ENCODE data around the gene CHID1.

CHID1 gene

DNA sequence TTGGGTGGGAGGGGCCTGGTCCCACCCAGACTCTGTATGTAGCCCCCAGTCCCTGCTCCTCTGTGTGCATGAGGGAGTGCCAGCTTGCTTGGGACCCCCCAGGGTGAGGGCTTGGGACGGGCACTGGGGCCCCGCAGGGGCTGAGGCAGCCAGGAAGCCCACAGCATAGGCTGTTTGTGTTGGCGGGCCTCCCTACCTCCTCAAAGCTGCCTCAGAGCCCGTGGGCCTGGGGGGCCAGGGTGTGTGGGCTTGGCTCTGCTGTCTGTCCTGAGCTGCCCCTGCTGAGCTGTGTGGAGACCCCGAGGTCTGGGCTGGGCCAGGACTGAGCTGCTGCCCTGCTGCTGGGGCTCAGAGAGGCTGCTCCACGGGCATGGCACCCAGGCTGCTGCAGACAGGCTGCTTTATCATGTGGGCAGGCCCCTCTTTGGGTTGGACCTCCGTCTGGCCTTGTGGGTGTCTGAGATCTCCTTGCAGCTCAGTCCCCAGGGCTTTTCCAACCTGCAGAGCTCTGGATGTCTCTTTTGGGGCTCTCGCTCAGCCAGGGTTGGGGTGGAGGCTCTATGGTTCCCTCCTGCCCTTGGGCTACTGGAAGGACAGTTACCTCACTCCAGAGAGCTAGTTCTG is 64.6 kb downstream of the CHID1 start:
- DNase-seq, result no peak

DNA sequence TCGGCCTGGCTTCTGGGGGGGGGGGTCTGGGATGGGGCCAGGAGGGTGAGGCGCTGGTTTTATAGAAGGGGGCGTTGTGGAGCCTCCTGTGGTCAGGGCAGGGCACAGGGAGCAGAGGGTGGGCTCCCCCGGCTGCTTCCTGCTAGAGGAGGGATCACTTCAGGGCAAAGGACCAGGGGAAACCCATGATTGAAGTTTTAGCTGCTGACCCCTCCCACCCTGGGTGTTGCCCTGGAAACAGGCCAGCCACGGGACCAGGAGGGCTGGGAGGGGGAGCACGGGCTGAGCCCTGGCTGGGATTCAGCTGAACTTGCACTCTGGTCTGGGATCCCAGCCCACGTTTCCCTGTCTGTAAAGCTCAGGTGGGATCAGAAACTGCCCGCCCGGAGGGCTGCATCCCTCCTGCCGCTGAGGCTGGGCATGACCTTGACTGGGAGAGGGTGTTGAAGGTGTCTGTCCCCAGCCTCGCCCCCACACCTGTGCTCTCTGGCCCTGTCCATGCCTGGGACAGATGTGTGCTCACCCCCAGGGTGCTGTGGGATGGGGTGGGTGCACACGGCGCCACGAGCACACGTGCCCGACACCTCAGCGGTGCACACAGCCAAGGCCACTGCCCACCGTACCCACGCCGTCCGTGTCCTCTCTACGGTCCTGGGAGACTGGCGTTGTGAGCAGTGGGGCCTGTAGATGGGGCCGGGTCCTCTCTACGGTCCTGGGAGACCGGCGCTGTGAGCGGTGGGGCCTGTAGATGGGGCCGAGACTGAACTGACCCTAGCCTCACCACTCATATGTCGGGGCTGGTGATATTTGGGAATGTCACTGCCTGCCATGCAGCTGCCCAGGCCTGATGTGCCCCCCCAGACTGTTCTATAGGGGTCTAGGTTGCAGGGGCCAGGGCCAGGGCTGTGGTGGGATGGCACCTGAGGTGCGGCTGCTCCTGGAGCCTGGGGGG is 65.6 kb downstream of the CHID1 start:
- DNase-seq, result peak; percentile 92

DNA sequence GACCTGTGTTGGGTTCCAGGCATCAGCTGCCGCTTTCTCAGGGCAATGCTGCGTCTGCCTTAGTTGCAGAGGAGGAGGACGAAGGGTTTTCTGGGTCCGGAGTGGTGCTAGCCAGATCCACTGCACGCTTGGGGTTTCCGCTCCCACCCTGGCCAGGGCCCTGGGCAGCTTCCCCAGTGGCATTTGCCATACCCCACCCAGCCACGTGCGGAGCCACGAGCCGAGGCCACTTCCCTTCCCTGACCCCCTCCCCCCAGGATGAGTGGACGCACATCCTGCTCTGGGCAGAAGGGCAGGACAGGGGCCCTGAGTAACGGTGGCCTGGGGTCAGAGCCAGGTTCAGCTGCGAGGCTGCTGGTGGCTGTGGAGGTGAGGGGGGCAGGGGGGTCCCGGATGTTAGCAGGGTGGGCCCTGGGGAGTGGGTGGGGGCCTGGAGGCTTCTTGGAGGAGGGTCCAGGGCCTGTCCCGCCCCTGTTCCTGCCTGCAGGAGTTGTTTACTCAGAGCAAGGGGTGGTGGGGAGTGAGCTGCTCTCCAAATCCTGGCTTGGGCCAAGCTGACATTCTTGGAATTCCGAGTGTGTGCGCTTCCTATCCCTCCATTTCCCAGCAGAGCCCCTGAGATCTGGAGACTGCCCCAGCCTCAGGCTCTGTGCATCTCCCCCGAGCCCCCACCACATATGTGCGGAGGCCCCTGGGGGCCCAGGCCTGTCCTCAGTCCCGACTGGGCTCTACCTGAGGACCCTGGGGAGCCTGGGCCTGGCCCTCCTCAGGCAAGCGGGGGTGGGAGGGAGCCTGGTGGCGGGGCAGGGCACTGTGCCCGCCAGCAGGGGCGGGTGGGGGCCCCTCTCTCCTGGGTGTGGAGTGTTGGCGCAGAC is 66.6 kb downstream of the CHID1 start:
- DNase-seq, result peak; percentile 92

DNA sequence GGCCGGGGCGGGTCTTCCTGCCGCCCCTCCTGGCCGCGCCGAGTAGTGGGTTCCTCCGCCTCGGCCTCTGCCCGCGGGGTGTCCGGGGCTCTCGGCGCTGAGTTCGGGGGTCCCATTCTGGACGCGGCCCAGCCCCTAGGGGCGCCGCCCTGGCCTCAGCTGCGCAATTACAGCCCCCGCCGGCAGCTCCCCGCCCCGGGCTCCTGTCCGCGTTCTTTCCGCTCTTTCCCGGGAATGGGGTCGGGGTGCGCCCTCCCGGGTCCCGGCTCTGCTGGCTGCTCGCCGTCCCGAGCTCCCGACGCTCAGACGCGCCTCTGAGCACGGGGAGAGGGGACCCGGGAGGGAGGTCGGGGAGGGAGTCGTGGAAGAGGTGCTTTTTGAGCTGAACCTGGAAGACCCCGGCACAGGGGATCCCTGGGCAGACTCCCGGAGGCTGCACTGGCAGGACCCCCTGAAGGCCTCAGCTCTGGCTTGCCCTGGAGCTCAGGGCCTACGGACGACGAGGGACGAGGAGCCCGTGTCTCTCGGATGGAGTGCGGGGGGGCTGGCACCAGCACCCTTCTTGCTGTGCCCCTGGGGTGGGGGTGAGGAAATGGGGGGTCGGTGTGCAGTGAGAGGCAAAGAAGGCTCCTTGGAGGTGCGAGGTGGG is 67.4 kb downstream of the CHID1 start:
- peak; percentile 51 for DNase-seq

DNA sequence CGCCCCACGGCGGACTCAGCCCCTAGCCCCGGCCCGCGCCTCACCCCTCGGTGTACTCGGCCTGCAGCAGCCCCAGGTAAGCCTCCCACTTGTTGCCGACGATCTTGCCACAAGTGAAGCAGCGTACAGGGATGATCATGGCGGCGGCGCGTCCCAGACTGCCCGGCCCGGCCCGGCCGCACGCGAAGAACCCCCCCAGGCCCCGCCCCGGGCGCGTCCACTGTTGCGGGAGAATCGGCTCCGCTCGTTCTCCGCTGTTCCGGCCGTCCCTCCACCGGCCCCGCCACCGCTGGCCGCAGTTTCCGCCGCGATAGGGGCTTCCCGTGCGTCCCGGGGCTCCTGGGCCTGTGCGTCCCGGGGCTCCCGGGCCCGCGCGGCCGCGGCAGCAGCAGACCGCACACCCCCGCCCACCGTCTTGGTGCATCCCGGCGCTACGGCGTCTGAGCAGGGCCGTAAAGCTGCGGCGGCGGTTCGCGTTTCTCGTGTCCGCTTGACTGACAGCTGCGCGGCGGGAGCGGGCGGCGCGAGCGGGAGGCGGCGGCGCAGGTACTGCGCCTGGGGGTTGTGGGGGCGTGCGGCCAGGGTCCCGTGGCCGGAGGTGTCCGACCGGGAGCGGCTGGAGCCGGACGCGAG is 68.1 kb downstream of the CHID1 start, which contains the start of the genes POLR2L and TSPAN4:
POLR2L (minus strand) TSS at position 160 of the 633 bp plus-strand sequence; CDS start at position 139, 21 bp downstream.
TSPAN4 (plus strand) TSS at position 483 of the 633 bp plus-strand sequence. CDS start 7,453 bp downstream, outside the sequence.
- peak; percentile 96 for DNase-seq

DNA sequence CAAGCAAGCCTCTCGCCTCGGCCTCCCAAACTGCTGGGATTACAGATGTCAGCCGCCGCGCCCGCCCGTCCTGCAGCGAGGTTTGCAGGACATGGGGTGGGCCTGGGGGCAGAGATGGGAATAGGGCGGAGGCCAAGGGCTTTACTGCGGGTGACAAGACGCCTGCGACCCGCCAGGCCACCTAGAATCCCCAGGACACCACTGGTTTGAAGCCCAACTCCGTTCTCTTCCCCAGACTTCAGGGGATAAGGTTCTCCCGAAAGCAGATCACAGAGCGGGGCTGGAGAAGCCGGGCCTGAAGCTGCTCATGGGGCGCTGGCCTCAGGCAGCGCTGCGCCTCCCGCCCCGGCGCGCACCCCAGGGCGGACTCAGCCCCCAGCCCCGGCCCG is 68.6 kb downstream of the CHID1 start:
- DNase-seq, result no peak

DNA sequence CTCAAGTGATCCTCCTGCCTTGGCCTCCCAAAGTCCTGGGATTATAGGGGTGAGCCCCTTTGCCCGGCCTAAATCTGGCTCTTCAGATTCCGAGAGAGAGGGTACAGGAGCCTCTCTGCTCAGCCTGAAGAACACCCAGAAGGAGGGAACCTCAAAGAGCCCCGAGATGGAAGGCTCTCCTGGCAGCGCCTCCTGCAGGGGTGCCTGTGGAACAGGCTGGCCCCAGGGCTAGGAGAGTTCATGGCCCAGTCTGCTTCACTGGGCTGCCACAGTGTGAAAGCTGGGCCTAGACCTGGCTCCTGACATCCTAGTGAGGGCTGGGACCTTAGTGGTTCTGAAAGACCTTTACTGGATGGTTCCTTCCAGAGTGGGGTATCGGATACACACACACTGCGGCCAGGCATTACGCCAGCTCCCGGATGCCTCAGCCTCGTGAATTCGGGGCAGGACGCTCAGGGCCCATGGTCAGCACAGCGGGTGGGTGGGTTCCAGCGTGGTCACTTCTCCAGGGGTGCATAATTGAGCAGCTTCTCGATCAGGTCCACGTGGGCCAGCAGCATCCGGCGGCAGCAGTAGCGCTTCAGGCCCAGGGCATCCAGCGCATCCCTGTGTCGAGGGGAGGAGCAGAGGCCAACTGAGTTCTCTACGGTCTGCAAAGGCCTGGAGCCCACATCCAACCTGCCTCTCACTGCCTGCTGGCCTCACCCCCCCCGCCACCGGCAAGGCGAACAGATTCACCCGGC is 70.6 kb downstream of the CHID1 start:
- no peak for DNase-seq

DNA sequence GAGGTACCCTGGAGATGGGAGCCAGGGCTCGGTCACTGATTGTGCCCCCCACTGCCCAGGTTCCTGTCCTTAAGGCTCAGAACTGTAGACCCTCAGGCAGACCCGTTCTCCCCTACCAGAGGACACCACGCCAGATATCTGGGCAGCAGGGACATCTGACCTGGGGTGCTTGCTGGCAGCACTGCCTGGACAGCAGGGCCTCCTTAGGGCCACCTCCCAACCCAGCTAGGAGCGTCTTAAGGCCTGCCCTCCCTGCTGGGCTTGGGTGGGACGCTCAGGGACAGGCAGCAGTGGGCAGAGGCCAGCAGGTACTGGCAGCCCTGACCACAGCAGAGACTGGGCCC is 71.4 kb downstream of the CHID1 start:
- no peak for DNase-seq

DNA sequence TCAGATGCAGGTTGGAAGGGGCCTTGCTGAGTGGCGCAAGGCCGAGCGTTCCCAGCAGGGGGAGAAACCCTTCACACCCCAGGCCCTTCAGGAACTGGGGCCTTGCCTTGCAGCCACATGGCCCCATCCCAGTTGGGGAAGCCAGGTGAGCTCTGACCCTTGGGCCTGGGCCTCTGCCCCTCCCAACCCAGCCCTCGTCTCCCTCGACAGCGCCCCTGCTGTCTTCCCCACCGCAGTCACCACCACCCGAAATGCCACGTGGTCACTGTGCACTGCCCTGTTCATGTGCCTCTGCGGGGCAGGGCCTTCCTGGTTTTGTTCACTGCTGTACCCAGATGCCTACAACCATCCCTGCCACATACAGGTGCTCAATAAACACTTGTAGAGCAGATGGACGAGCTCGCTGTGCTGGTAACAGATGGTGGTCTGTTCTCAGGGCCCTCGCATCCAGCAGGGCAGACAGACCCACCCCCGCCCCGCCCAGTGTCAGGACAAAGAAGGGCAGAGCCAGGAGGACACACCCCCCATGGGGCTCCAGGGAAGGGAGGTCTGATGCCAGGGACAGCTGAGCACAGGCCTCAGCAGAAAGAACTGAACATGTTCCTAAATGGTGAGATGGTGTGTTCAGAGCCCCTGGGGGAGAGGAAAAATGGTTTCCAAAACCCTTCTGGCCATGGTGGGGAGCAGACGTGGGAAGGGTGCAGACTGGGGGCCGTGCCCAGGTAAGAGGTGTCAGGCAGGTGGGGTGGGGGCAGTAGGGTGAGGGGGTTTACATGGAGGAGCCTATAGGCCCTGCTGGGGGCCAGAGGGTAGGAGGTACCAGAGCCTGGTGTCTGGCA is 72.0 kb downstream of the CHID1 start:
- DNase-seq, result peak; percentile 29

DNA sequence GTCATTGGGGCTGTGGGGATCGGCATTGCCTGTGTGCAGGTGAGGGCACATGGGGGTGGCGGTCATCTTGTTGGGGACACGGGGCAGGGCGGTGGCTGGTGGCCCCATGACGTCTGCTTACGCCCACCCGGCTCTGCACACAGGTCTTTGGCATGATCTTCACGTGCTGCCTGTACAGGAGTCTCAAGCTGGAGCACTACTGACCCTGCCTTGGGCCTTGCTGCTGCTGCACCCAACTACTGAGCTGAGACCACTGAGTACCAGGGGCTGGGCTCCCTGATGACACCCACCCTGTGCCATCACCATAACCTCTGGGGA is 72.7 kb downstream of the CHID1 start:
- no peak for DNase-seq

DNA sequence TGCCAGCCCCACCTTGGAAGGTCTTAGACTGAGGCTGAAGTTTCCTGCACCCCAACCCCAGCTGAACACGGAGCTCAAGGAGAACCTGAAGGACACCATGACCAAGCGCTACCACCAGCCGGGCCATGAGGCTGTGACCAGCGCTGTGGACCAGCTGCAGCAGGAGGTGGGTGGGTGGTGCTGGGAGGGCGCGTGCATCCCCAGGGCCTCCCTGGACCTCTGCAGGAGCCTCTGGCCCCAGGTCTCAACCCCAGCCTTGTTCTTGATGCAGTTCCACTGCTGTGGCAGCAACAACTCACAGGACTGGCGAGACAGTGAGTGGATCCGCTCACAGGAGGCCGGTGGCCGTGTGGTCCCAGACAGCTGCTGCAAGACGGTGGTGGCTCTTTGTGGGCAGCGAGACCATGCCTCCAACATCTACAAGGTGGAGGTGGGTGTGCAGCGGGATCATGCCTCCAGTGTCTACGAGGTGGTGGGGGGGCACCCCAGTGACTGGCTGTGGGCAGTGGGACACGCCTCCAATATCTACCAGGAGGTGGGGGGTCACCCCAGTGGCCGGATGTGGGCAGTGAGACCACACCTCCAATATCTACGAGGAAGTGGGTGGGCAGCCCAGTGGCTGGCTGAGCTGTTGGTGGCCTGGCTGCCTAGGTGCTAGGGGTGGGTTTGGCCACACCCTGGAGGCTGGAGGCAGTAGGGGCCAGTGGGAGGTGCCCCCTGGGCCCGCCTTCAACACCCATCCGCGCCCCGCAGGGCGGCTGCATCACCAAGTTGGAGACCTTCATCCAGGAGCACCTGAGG is 73.2 kb downstream of the CHID1 start:
- no peak for DNase-seq

DNA sequence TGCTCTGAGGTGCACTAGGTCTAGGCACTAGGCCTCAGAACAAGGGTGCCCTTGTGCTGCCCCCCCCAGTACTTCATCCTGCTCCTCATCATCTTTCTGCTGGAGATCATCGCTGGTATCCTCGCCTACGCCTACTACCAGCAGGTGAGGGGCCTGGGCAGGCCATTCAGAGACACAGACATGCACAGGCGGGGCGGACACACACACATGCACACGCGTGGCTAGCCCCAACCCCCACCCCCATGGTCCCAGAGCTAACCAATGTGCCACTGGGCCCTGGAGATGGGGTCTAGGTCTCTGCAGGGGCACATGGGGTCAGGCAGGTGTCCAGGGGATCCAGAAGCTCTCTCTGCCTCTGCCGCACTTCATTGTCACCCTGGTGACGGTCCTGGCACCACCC is 73.9 kb downstream of the CHID1 start:
- no peak for DNase-seq

DNA sequence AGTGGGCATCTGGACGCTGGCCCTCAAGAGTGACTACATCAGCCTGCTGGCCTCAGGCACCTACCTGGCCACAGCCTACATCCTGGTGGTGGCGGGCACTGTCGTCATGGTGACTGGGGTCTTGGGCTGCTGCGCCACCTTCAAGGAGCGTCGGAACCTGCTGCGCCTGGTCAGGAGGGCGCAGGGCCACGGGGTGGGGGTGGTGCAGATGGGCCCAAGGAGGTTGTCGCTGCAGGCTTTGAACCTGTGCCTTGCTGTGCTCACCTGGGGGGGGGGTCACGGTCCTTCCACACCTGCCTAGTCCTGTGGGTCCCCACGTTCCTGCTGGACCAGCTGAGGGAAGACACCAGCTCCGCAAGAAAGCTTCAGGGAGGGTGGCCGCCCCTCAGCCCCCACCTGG is 74.3 kb downstream of the CHID1 start:
- no peak for DNase-seq

DNA sequence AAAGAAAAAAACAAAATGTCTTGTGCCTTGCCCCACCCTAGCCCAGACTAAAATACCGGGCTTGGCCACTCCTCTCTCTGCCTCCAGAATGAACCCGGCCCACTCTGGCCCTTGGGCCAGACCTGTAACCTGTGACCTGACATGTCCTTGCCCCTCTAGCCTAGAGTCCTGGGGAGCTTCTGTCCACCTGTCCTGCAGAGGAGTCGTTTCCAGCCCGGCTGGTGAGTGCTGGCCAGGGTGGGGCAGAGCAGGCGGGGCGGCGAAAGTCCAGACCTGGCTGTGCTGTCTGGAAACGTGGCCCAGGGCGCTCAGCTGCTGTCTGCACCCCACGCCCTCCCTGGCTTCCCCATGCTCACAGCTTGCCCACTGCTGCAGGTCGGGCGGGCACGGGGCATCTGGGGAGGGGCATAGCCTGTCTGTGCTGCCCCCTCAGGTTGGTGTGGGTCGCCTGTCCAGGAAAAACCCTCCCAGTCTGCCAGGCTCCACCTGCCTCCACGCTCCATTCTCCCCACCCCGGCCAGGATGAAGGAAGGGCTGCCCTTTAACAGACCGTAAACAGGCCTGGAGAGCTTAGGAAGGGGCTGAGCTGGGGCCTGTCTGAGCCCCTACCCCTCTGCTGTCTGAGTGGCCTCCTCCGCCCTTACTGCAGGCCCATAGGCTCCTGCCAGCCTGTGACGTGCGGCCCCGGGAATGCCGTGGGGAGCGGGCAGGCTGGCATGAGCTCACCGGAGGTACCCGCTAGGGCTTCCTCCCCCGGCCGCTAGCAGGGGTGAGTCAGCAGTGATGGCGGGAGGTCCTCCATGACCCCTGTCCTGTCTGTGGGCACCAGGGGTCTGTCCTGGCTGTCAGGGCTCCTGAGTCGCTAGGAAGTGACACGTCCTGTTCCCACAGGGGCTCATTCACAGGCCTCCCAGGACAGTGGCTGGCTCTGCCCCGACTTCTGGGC is 76.0 kb downstream of the CHID1 start:
- peak; percentile 42 for DNase-seq

DNA sequence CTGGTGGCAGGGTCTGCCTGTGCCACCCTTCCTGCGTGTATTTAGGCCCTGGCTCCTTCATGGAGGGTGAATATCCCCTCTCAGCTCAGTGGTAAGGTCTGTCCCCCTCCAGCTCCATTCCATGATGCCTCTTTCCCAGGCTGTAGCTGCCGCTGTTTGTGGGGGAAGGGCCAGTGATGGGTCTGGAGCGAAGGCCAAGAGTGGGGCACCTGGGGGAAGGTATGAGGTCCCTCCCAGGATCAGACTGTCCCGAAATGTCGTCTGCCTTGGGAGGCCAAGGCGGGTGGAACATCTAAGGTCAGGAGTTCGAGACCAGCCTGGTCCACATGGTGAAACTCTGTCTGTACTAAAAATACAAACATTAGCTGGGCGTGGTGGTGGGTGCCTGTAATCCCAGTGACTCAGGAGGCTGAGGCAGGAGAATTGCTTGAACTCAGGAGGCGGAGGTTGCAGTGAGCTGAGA is 76.7 kb downstream of the CHID1 start:
- DNase-seq, result peak; percentile 51

DNA sequence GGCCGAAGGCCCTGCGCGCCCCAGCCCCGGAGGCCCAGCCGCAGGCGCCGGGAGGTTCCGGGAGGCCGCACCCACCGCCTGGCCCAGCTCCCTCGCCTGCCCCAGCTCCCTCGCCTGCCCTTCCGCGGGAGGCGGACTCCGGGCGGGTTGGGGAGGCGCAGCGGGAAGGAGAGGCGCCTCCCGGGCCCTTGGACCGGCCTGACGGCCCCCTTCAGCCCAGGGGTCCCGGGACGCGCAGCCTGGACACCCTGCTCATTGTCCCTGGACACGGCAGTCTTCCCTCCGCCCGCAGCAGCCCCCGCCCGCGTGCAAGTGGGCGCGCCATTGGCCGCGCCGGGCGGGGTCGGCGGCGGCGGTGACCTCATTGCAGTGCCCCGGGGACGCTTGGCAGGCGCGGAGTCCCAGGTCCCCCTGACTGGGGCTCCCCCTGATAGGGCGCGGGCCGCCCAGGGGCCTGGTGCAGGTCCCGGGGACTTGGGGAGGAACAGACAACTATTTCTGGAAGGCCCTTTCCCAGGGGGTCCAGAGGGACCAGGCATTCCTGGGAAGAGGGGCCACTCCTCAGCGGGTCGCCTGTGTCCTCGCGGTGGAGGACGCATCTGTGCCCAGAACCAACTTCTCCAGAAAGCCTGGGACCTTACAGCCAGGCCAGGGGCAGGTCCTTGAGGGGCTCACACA is 77.4 kb downstream of the CHID1 start:
- DNase-seq, result peak; percentile 85

DNA sequence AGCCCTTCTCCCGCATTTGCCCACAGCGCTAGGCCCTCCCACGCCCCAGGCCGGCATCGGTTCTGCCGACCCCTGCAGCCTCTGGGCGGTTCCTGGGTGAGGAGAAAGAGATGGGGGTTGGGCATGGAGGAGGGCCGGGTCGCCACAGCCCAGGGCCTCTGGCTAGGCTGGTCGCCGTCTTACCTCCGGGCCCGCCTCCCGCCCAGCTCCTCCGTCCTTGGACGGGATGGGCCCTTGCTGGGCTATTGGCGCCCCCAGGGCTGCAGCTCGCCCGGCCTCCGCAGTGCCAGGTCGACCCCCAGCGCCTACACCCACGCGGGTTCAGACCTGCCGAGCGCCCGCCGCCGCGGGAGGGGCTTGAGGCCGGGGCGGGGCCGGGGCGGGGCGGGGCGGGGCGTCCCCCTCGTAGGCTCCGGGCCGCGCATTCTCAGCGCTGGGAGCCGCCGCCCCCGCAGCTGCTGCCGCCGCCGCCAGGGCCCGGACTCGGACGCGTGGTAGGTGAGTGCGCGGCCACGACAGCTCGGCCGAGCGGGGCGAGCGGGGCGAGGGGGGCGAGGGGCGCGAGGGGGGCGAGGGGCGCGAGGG is 78.0 kb downstream of the CHID1 start, which contains the start of gene CD151:
CD151 (plus strand) TSS at position 424 of the 585 bp plus-strand sequence. CDS start 3,118 bp downstream, outside the sequence.
- peak; percentile 80 for DNase-seq

Data from eye (tissue), 1 donor.